Gastroesophageal sphincter (tissue), 3 donors: ENCODE data around the gene CYP4X1.

Source experiments
- CTCF ChIP-seq, 4 experiments: fragments of 200-600 bp in 2 of 4; fragments of 450-650 bp in 2 of 4; sonication (generic) in 1 of 4; IDR thresholded peaks; one replicate each; pipeline ENCODE4 v1.5.1; 2017 to 2019; ENCODE audit warnings: antibody characterized with exemption in 4 of 4, mild to moderate bottlenecking in 2 of 4, moderate library complexity in 2 of 4
- EP300 ChIP-seq: sonication (generic); formaldehyde crosslinking; IDR thresholded peaks from one replicate; pipeline ENCODE4 v1.6.1; 2017; ENCODE audit warnings: antibody characterized with exemption, mild to moderate bottlenecking

GRCh38 chr1:47023268-47024140, at the start of gene CYP4X1:
- TF ChIP-seq CTCF (IDR thresholded peaks at IDR 0.05), result no peak
- no peak for TF ChIP-seq EP300
